ENCODE measurements around the gene KDM4B.

KDM4B gene

GRCh38 chr19:5077209-5077515, 108.2 kb downstream of the KDM4B start:
- CTCF ChIA-PET, result no interaction called here
- Histone ChIP-seq H3K27ac (ENCODE audit: insufficient read depth in 1 of 2, low read depth in 1 of 2, low read length in 2 of 2, poor library complexity in 1 of 2, severe bottlenecking in 2 of 2) (no peak overlapping the region), H3K27me3 (replicated peaks in 2 of 5; ENCODE audit: control insufficient read depth in 4 of 5, insufficient read depth in 5 of 5, low read length in 4 of 5) (no peaks in the 10 kb centered on the region), H3K4me3 (ENCODE audit: control insufficient read depth in 1 of 7, extremely low read depth in 1 of 7, insufficient read depth in 4 of 7, low read depth in 2 of 7, low read length in 6 of 7) (no peak overlapping the region), H3K9me3 (ENCODE audit: control extremely low read depth in 1 of 5, control insufficient read depth in 4 of 5, insufficient read depth in 2 of 5, low read depth in 1 of 5, low read length in 4 of 5) (no peaks in the 10 kb centered on the region), H3K4me1 (ENCODE audit: control extremely low read depth in 1 of 4, control insufficient read depth in 4 of 4, insufficient read depth in 4 of 4, low read length in 3 of 4) (peaks cover 0 to 36% (median 27%) of the 10 kb centered on the region in 4 experiments), H3K36me3 (ENCODE audit: control insufficient read depth in 4 of 4, insufficient read depth in 4 of 4, low read length in 3 of 4) (peaks cover 7 to 54% (median 30%) of the 10 kb centered on the region in 4 experiments)
- POLR2A ChIA-PET, result interaction anchor here (0.6 kb wide), 1 partner anchor 178 kb away, joined by 4 read pairs; no protein-coding TSS in a partner anchor
- DNase-seq, result no peak
- WGBS (ENCODE audit: insufficient coverage), result 96% methylated on average over 19 of the region's 19 CpGs

GRCh38 chr19:5078182-5078581, 109.3 kb downstream of the KDM4B start:
- peaks cover 7 to 59% (median 33%) of the 10 kb centered on the region in 4 experiments for H3K36me3 ChIP-seq (ENCODE audit: control insufficient read depth in 4 of 4, insufficient read depth in 4 of 4, low read length in 3 of 4)
- ChIA-PET POLR2A (no interaction called here), CTCF (interaction anchor here (0.8 kb wide), 1 partner anchor 30 kb away, joined by 3 read pairs; no protein-coding TSS in a partner anchor)
- no peak for DNase-seq
- no peaks in the 10 kb centered on the region for H3K9me3 ChIP-seq (ENCODE audit: control extremely low read depth in 1 of 5, control insufficient read depth in 4 of 5, insufficient read depth in 2 of 5, low read depth in 1 of 5, low read length in 4 of 5)
- no peaks in the 10 kb centered on the region for H3K27me3 ChIP-seq (replicated peaks in 2 of 5; ENCODE audit: control insufficient read depth in 4 of 5, insufficient read depth in 5 of 5, low read length in 4 of 5)
- H3K27ac ChIP-seq (ENCODE audit: insufficient read depth in 1 of 2, low read depth in 1 of 2, low read length in 2 of 2, poor library complexity in 1 of 2, severe bottlenecking in 2 of 2), result no peak overlapping the region
- WGBS (ENCODE audit: insufficient coverage), result 95% methylated on average over 12 of the region's 18 CpGs
- H3K4me1 ChIP-seq (ENCODE audit: control extremely low read depth in 1 of 4, control insufficient read depth in 4 of 4, insufficient read depth in 4 of 4, low read length in 3 of 4), result peaks cover 0 to 30% (median 27%) of the 10 kb centered on the region in 4 experiments
- no peak overlapping the region for H3K4me3 ChIP-seq (ENCODE audit: control insufficient read depth in 1 of 7, extremely low read depth in 1 of 7, insufficient read depth in 4 of 7, low read depth in 2 of 7, low read length in 6 of 7)

- H3K27me3 ChIP-seq (replicated peaks in 2 of 5; ENCODE audit: control insufficient read depth in 4 of 5, insufficient read depth in 5 of 5, low read length in 4 of 5), result no peaks in the 10 kb centered on the region
- no peak for DNase-seq
- no peak overlapping the region for H3K27ac ChIP-seq (ENCODE audit: insufficient read depth in 1 of 2, low read depth in 1 of 2, low read length in 2 of 2, poor library complexity in 1 of 2, severe bottlenecking in 2 of 2)
- POLR2A ChIA-PET, result no interaction called here
- CTCF ChIA-PET, result no interaction called here
- no peaks in the 10 kb centered on the region for H3K9me3 ChIP-seq (ENCODE audit: control extremely low read depth in 1 of 5, control insufficient read depth in 4 of 5, insufficient read depth in 2 of 5, low read depth in 1 of 5, low read length in 4 of 5)
- peaks cover 0 to 25% (median 22%) of the 10 kb centered on the region in 4 experiments for H3K4me1 ChIP-seq (ENCODE audit: control extremely low read depth in 1 of 4, control insufficient read depth in 4 of 4, insufficient read depth in 4 of 4, low read length in 3 of 4)
- WGBS (ENCODE audit: insufficient coverage), result 96% methylated on average over 13 of the region's 16 CpGs
- H3K4me3 ChIP-seq (ENCODE audit: control insufficient read depth in 1 of 7, extremely low read depth in 1 of 7, insufficient read depth in 4 of 7, low read depth in 2 of 7, low read length in 6 of 7), result no peak overlapping the region
- peaks cover 7 to 62% (median 33%) of the 10 kb centered on the region in 4 experiments for H3K36me3 ChIP-seq (ENCODE audit: control insufficient read depth in 4 of 4, insufficient read depth in 4 of 4, low read length in 3 of 4)
Observed at GRCh38 chr19:5078666-5079065, 109.8 kb downstream of the KDM4B start.

GRCh38 chr19:5079071-5079774, 110.3 kb downstream of the KDM4B start:
- Histone ChIP-seq H3K36me3 (ENCODE audit: control insufficient read depth in 4 of 4, insufficient read depth in 4 of 4, low read length in 3 of 4) (peaks cover 7 to 63% (median 33%) of the 10 kb centered on the region in 4 experiments), H3K27me3 (replicated peaks in 2 of 5; ENCODE audit: control insufficient read depth in 4 of 5, insufficient read depth in 5 of 5, low read length in 4 of 5) (no peaks in the 10 kb centered on the region), H3K4me1 (ENCODE audit: control extremely low read depth in 1 of 4, control insufficient read depth in 4 of 4, insufficient read depth in 4 of 4, low read length in 3 of 4) (peaks cover 0 to 20% (median 17%) of the 10 kb centered on the region in 4 experiments), H3K27ac (ENCODE audit: insufficient read depth in 1 of 2, low read depth in 1 of 2, low read length in 2 of 2, poor library complexity in 1 of 2, severe bottlenecking in 2 of 2) (no peak overlapping the region), H3K9me3 (ENCODE audit: control extremely low read depth in 1 of 5, control insufficient read depth in 4 of 5, insufficient read depth in 2 of 5, low read depth in 1 of 5, low read length in 4 of 5) (no peaks in the 10 kb centered on the region), H3K4me3 (ENCODE audit: control insufficient read depth in 1 of 7, extremely low read depth in 1 of 7, insufficient read depth in 4 of 7, low read depth in 2 of 7, low read length in 6 of 7) (no peak overlapping the region)
- ChIA-PET CTCF (no interaction called here), POLR2A (no interaction called here)
- no peak for DNase-seq
- WGBS (ENCODE audit: insufficient coverage), result 94% methylated on average over 13 of the region's 18 CpGs

- Histone ChIP-seq H3K4me3 (ENCODE audit: control insufficient read depth in 1 of 7, extremely low read depth in 1 of 7, insufficient read depth in 4 of 7, low read depth in 2 of 7, low read length in 6 of 7) (no peak overlapping the region), H3K27me3 (replicated peaks in 2 of 5; ENCODE audit: control insufficient read depth in 4 of 5, insufficient read depth in 5 of 5, low read length in 4 of 5) (no peaks in the 10 kb centered on the region), H3K36me3 (ENCODE audit: control insufficient read depth in 4 of 4, insufficient read depth in 4 of 4, low read length in 3 of 4) (peaks cover 7 to 63% (median 35%) of the 10 kb centered on the region in 4 experiments), H3K27ac (ENCODE audit: insufficient read depth in 1 of 2, low read depth in 1 of 2, low read length in 2 of 2, poor library complexity in 1 of 2, severe bottlenecking in 2 of 2) (no peak overlapping the region), H3K4me1 (ENCODE audit: control extremely low read depth in 1 of 4, control insufficient read depth in 4 of 4, insufficient read depth in 4 of 4, low read length in 3 of 4) (peaks cover 0 to 10% (median 8%) of the 10 kb centered on the region in 4 experiments), H3K9me3 (ENCODE audit: control extremely low read depth in 1 of 5, control insufficient read depth in 4 of 5, insufficient read depth in 2 of 5, low read depth in 1 of 5, low read length in 4 of 5) (no peaks in the 10 kb centered on the region)
- ChIA-PET CTCF (no interaction called here), POLR2A (no interaction called here)
- WGBS (ENCODE audit: insufficient coverage), result 96% methylated on average over 22 of the region's 27 CpGs
- no peak for DNase-seq
Observed at GRCh38 chr19:5080030-5080654, 111.2 kb downstream of the KDM4B start.

DNA sequence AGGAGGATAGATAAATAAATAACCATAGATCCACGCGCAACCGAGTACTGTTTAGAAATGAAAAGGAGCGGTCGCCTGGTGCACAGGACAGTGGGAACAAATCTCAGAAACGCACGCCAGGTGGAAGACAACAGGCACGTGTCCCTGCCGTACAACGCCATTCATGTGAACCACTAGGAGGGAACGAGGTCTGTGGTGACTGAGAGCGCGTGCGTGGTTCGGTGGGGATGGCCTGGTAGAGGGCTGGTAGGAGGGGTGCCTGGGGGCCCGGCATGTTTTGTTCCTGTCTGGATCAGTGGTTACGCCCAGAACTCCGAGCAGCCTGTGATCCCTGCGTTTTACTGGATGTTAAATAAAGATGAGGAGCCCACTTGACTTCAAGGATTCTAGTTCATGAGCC, 111.9 kb downstream of the KDM4B start:
- CTCF ChIA-PET, result no interaction called here
- 99% methylated on average over 19 of the region's 19 CpGs for WGBS (ENCODE audit: insufficient coverage)
- no peak overlapping the region for H3K4me3 ChIP-seq (ENCODE audit: control insufficient read depth in 1 of 7, extremely low read depth in 1 of 7, insufficient read depth in 4 of 7, low read depth in 2 of 7, low read length in 6 of 7)
- no peaks in the 10 kb centered on the region for H3K9me3 ChIP-seq (ENCODE audit: control extremely low read depth in 1 of 5, control insufficient read depth in 4 of 5, insufficient read depth in 2 of 5, low read depth in 1 of 5, low read length in 4 of 5)
- POLR2A ChIA-PET, result no interaction called here
- DNase-seq, result no peak
- no peaks in the 10 kb centered on the region for H3K27me3 ChIP-seq (replicated peaks in 2 of 5; ENCODE audit: control insufficient read depth in 4 of 5, insufficient read depth in 5 of 5, low read length in 4 of 5)
- H3K27ac ChIP-seq (ENCODE audit: insufficient read depth in 1 of 2, low read depth in 1 of 2, low read length in 2 of 2, poor library complexity in 1 of 2, severe bottlenecking in 2 of 2), result no peak overlapping the region
- peaks cover 7 to 63% (median 40%) of the 10 kb centered on the region in 4 experiments for H3K36me3 ChIP-seq (ENCODE audit: control insufficient read depth in 4 of 4, insufficient read depth in 4 of 4, low read length in 3 of 4)
- peaks cover 0 to 4% (median under 1%) of the 10 kb centered on the region in 4 experiments for H3K4me1 ChIP-seq (ENCODE audit: control extremely low read depth in 1 of 4, control insufficient read depth in 4 of 4, insufficient read depth in 4 of 4, low read length in 3 of 4)

- Histone ChIP-seq H3K27ac (ENCODE audit: insufficient read depth in 1 of 2, low read depth in 1 of 2, low read length in 2 of 2, poor library complexity in 1 of 2, severe bottlenecking in 2 of 2) (no peak overlapping the region), H3K36me3 (ENCODE audit: control insufficient read depth in 4 of 4, insufficient read depth in 4 of 4, low read length in 3 of 4) (peaks cover 7 to 67% (median 40%) of the 10 kb centered on the region in 4 experiments), H3K4me1 (ENCODE audit: control extremely low read depth in 1 of 4, control insufficient read depth in 4 of 4, insufficient read depth in 4 of 4, low read length in 3 of 4) (peaks cover 0 to 3% (median 0%) of the 10 kb centered on the region in 4 experiments), H3K27me3 (replicated peaks in 2 of 5; ENCODE audit: control insufficient read depth in 4 of 5, insufficient read depth in 5 of 5, low read length in 4 of 5) (no peaks in the 10 kb centered on the region), H3K4me3 (ENCODE audit: control insufficient read depth in 1 of 7, extremely low read depth in 1 of 7, insufficient read depth in 4 of 7, low read depth in 2 of 7, low read length in 6 of 7) (no peak overlapping the region), H3K9me3 (ENCODE audit: control extremely low read depth in 1 of 5, control insufficient read depth in 4 of 5, insufficient read depth in 2 of 5, low read depth in 1 of 5, low read length in 4 of 5) (no peaks in the 10 kb centered on the region)
- ChIA-PET POLR2A (no interaction called here), CTCF (no interaction called here)
- no peak for DNase-seq
- 97% methylated on average over 28 of the region's 28 CpGs for WGBS (ENCODE audit: insufficient coverage)
Observed at GRCh38 chr19:5081443-5082161, 112.7 kb downstream of the KDM4B start.

Measured in common myeloid progenitor, CD34-positive (primary cell).